ENCODE data around the gene ADGRG2. TPM values are rescaled to one million over a fixed set of nuclear protein-coding genes. Genes with fewer than 3 reads are reported as not detected.

Gene ADGRG2
- total and polyA plus RNA-seq, 2 of the 13 experiments (the other 11 are each of a cell fraction or from before 2014, with no cell fraction given): not detected

- ChIA-PET POLR2A (no interaction called here), CTCF (ENCODE audit: low intra/inter-chr PET ratio, low total read pairs) (no interaction called here)
- Histone ChIP-seq H3K27ac (ENCODE audit: extremely low read length, insufficient read depth, low read length) (no peak overlapping the region), H3K9me3 (ENCODE audit: low read length) (no peaks in the 10 kb centered on the region), H3K4me1 (ENCODE audit: insufficient read depth, low read length) (no peaks in the 10 kb centered on the region), H3K79me2 (ENCODE audit: insufficient read depth, low read length) (no peaks in the 10 kb centered on the region), H3K4me3 (replicated peaks in 1 of 3; ENCODE audit: insufficient read depth in 1 of 3, low read depth in 2 of 3, low read length in 3 of 3) (no peak overlapping the region), H3K9ac (ENCODE audit: insufficient read depth, low read depth, low read length) (no peak overlapping the region), H3K36me3 (replicated peaks in 1 of 2; ENCODE audit: control insufficient read depth in 1 of 2, insufficient read depth in 2 of 2, low read length in 2 of 2) (peaks cover 7 to 65% of the 10 kb centered on the region in 2 experiments; a peak in 4 of 5 replicates), H2AFZ (ENCODE audit: low read length) (no peak overlapping the region), H3K4me2 (ENCODE audit: low read depth, low read length) (no peak overlapping the region), H3K27me3 (ENCODE audit: control insufficient read depth in 1 of 2, insufficient read depth in 2 of 2, low read length in 2 of 2) (no peaks in the 10 kb centered on the region), H4K20me1 (ENCODE audit: insufficient read depth, low read length) (0 out of 2 replicates have a peak, but pooled peaks cover 2% of the 10 kb centered on the region)
- intact Hi-C loops (cut with micrococcal nuclease; ENCODE audit: unreplicated experiment) (no loop called here), in situ Hi-C loops (cut with HindIII; ENCODE audit: extremely low pct_ligation_motif_present, low pct_unique_long_range_greater_than_20kb) (loop anchor here (25.0 kb wide), 1 partner anchor 392 kb away; the partner anchor contains the start of gene PDHA1)
- TF ChIP-seq MTERF4 (CRISPR knock-in tag; IDR thresholded peaks at IDR 0.05): no peak
- TF ChIP-seq ATF4 (CRISPR knock-in tag; IDR thresholded peaks at IDR 0.05): no peak
- TF ChIP-seq KAT7 (CRISPR knock-in tag; IDR thresholded peaks at IDR 0.05; ENCODE audit: borderline replicate concordance): no peak
- TF ChIP-seq TCF7 (IDR thresholded peaks at IDR 0.05; ENCODE audit: low read depth): no peak
- no peak for TF ChIP-seq ZNF275 (CRISPR knock-in tag; IDR thresholded peaks at IDR 0.05; ENCODE audit: borderline replicate concordance)
- no peak for TF ChIP-seq ZNF75D (CRISPR knock-in tag; IDR thresholded peaks at IDR 0.05; ENCODE audit: borderline replicate concordance)
- TF ChIP-seq NKX3-1 (CRISPR knock-in tag; IDR thresholded peaks at IDR 0.05): no peak
- TF ChIP-seq ZNF770 (CRISPR knock-in tag; IDR thresholded peaks at IDR 0.05): no peak
- no peak for TF ChIP-seq PCBP2 (optimal IDR thresholded peaks at IDR 0.05; ENCODE audit: low read depth, low read length, poor library complexity, severe bottlenecking)
- TF ChIP-seq ETS1 (CRISPR knock-in tag; IDR thresholded peaks at IDR 0.05): no peak
- TF ChIP-seq SRSF1 (optimal IDR thresholded peaks at IDR 0.05; ENCODE audit: low read depth, low read length): no peak
- DNase-seq (ENCODE audit: low spot score) (no peak), FAIRE-seq (no peak), ATAC-seq (no peak)
- BruUV-seq (replicated peaks): no TSS peak
- 100% methylated on average over 2 of the region's 2 CpGs for WGBS (ENCODE audit: low lambda C conversion rate)
These were observed 176.8 kb downstream of the ADGRG2 start for GRCh38 chrX:18945483-18945882.

All from HepG2 (cell line).